ENCODE results near the gene GREB1. TPM values are rescaled to one million over a fixed set of nuclear protein-coding genes. Genes with fewer than 3 reads are reported as not detected.

GREB1 gene
- total RNA-seq, 2 experiments from 2014 or later, result 0.10 to 0.29 TPM

GRCh38 chr2:11683966-11684365 is 150.1 kb downstream of the GREB1 start:
- POLR2A ChIA-PET, result no interaction called here

GRCh38 chr2:11684894-11685460 is 151.1 kb downstream of the GREB1 start:
- POLR2A ChIA-PET, result no interaction called here
- Mint-ChIP-seq H3K4me1 (peaks cover 24% of the 10 kb centered on the region), H3K36me3 (ENCODE audit: low read depth) (no peaks in the 10 kb centered on the region), H3K27me3 (peaks cover 10% of the 10 kb centered on the region), H3K9me3 (no peaks in the 10 kb centered on the region), H3K27ac (no peak overlapping the region), H3K4me3 (no peak overlapping the region)
- CTCF ChIA-PET, result interaction anchor here (0.6 to 1.8 kb wide), 2 partner anchors 8 to 145 kb away, joined by 3 to 6 read pairs; no protein-coding TSS in a partner anchor
- no peak for DNase-seq

More at GRCh38 chr2:11683966-11684365, 150.1 kb downstream of the GREB1 start:
- Mint-ChIP-seq H3K27me3 (peaks cover 10% of the 10 kb centered on the region), H3K36me3 (ENCODE audit: low read depth) (no peaks in the 10 kb centered on the region), H3K27ac (no peak overlapping the region), H3K9me3 (no peaks in the 10 kb centered on the region), H3K4me3 (no peak overlapping the region), H3K4me1 (peaks cover 21% of the 10 kb centered on the region)
- CTCF ChIA-PET, result interaction anchor here (0.6 to 2.0 kb wide), 5 partner anchors 9 to 126 kb away, joined by 3 to 6 read pairs (median 3); no protein-coding TSS in a partner anchor
- no peak for DNase-seq

- peaks cover 24% of the 10 kb centered on the region for H3K4me1 Mint-ChIP-seq
- H3K9me3 Mint-ChIP-seq, result no peaks in the 10 kb centered on the region
- H3K36me3 Mint-ChIP-seq (ENCODE audit: low read depth), result no peaks in the 10 kb centered on the region
- ChIA-PET CTCF (interaction anchor here (1.1 kb wide), 1 partner anchor 20 kb away, joined by 3 read pairs; no protein-coding TSS in a partner anchor), POLR2A (no interaction called here)
- H3K27me3 Mint-ChIP-seq, result peaks cover 10% of the 10 kb centered on the region
- no peak overlapping the region for H3K4me3 Mint-ChIP-seq
- H3K27ac Mint-ChIP-seq, result no peak overlapping the region
- no peak for DNase-seq
Observed at GRCh38 chr2:11685906-11686470, 152.1 kb downstream of the GREB1 start.

- ChIA-PET POLR2A (no interaction called here), CTCF (interaction anchor here (0.7 to 1.8 kb wide), 6 partner anchors 13 to 96 kb away, joined by 3 to 6 read pairs (median 3); partner anchors contain the start of gene LPIN1)
- H3K27me3 Mint-ChIP-seq, result peaks cover 10% of the 10 kb centered on the region
- H3K9me3 Mint-ChIP-seq, result no peaks in the 10 kb centered on the region
- H3K27ac Mint-ChIP-seq, result no peak overlapping the region
- H3K4me3 Mint-ChIP-seq, result peak overlapping the region; percentile 24
- H3K4me1 Mint-ChIP-seq, result peaks cover 20% of the 10 kb centered on the region
- no peaks in the 10 kb centered on the region for H3K36me3 Mint-ChIP-seq (ENCODE audit: low read depth)
- DNase-seq, result no peak
Observed at GRCh38 chr2:11687736-11688135, 153.9 kb downstream of the GREB1 start.

- no peaks in the 10 kb centered on the region for H3K9me3 Mint-ChIP-seq
- H3K4me3 Mint-ChIP-seq, result peak overlapping the region; percentile 24
- peaks cover 7% of the 10 kb centered on the region for H3K27me3 Mint-ChIP-seq
- H3K36me3 Mint-ChIP-seq (ENCODE audit: low read depth), result no peaks in the 10 kb centered on the region
- POLR2A ChIA-PET, result no interaction called here
- peaks cover 23% of the 10 kb centered on the region for H3K4me1 Mint-ChIP-seq
- no peak overlapping the region for H3K27ac Mint-ChIP-seq
- peak; percentile 89 for DNase-seq
- CTCF ChIA-PET, result interaction anchor here (0.7 to 1.9 kb wide), 9 partner anchors 10 to 96 kb away, joined by 3 to 6 read pairs (median 3); partner anchors contain the start of gene LPIN1
Observed at GRCh38 chr2:11688222-11689069, 154.6 kb downstream of the GREB1 start.

- no peak overlapping the region for H3K27ac Mint-ChIP-seq
- CTCF ChIA-PET, result no interaction called here
- no peaks in the 10 kb centered on the region for H3K36me3 Mint-ChIP-seq (ENCODE audit: low read depth)
- DNase-seq, result no peak
- peaks cover 4% of the 10 kb centered on the region for H3K27me3 Mint-ChIP-seq
- POLR2A ChIA-PET, result no interaction called here
- H3K4me3 Mint-ChIP-seq, result no peak overlapping the region
- H3K9me3 Mint-ChIP-seq, result no peaks in the 10 kb centered on the region
- peaks cover 23% of the 10 kb centered on the region for H3K4me1 Mint-ChIP-seq
Observed at GRCh38 chr2:11691076-11691660, 157.3 kb downstream of the GREB1 start.

Small RNAs within 50 kb of the gene (microRNA-seq; reads per million reads assigned to microRNA genes)
- gene MIR4429 (ENCODE audit: borderline microRNAs expressed, borderline replicate concordance), result not detected

Other genes with a start within 250 kb of the GREB1 start
- gene ROCK2, start 189.4 kb upstream of the GREB1 start, total RNA-seq, result 10 to 100 TPM; 19.1 to 20.5 TPM
- gene E2F6, start 67.9 kb upstream of the GREB1 start, total RNA-seq, result 1 to 10 TPM; 6.6 to 7.3 TPM
- gene NTSR2, start 136.2 kb downstream of the GREB1 start, total RNA-seq, result not detected
- 10 to 100 TPM; 58.9 to 62.2 TPM for gene LPIN1, start 212.6 kb downstream of the GREB1 start, total RNA-seq